Left cardiac atrium (tissue), 4 donors: ENCODE measurements around the gene ZSWIM8. TPM values are rescaled to one million over a fixed set of nuclear protein-coding genes. Genes with fewer than 3 reads are reported as not detected.
"Not testable (repeated sequence)": the region's sequence is repeated elsewhere in the genome, so short reads cannot be mapped to it uniquely, and the experiment has no call there.

Experiments used
- ATAC-seq, 2 donors: fragments of 200-7000 bp; cut with Tn5 transposase; one replicate each; pipeline ENCODE4 v1.9.1; 2020; ENCODE audit warnings: mild to moderate bottlenecking in 2 of 2, moderate library complexity in 2 of 2
- DNase-seq: peaks from one replicate; pipeline ENCODE4 v3.0.0-alpha.2; 2020
- intact Hi-C, 2 donors: fragments of 100-400 bp; cut with DNase I; formaldehyde crosslinking; loops; one replicate each; pipeline versions ENCODE4 v1.14.1 to v1.15.1; 2022 to 2023
- total RNA-seq, 2 donors: library from RNA; stranded (reverse); fragmentation: NEBNext Ultra II Directional; extraction: Animal tissue kit (Norgen Biotek cat#: 25700); gene quantifications; one replicate each; pipeline ENCODE4 v1.2.1, GENCODE V29; 2021
- donor health status: DM: no; HTN: yes; CAD: no.
- donor health status: DM: no; HTN: yes; CAD: no; lungs with severe emphysema.
- donor health status: DM: yes; HTN: yes; CAD: no.
- donor health status: Dilated cardiomyopathy.

The ZSWIM8 gene
- total RNA-seq, 2 donors from 2014 or later, result 50.7 to 61.6 TPM

- intact Hi-C loops, ATAC-seq, DNase-seq: not testable (repeated sequence)
These were observed 43.7 kb downstream of the ZSWIM8 start for GRCh38 chr10:73829090-73829489.

GRCh38 chr10:73836427-73836980 lies 51.1 kb downstream of the ZSWIM8 start:
- DNase-seq (no peak), ATAC-seq (no peak)
- intact Hi-C loops, result no loop called here

GRCh38 chr10:73837072-73837471 lies 51.7 kb downstream of the ZSWIM8 start:
- DNase-seq (no peak), ATAC-seq (peak in 1 of 2 donors; percentile 32)
- intact Hi-C loops, result no loop called here

GRCh38 chr10:73838008-73838567 lies 52.7 kb downstream of the ZSWIM8 start:
- no peak for ATAC-seq
- intact Hi-C loops, result no loop called here
- no peak for DNase-seq

GRCh38 chr10:73838827-73839226 lies 53.4 kb downstream of the ZSWIM8 start:
- no peak for ATAC-seq
- intact Hi-C loops, result no loop called here
- no peak for DNase-seq

GRCh38 chr10:73839276-73839966 lies 54.0 kb downstream of the ZSWIM8 start:
- DNase-seq, result no peak
- no peak for ATAC-seq
- intact Hi-C loops, result no loop called here

GRCh38 chr10:73840056-73840402 lies 54.6 kb downstream of the ZSWIM8 start:
- intact Hi-C loops, result no loop called here
- no peak for DNase-seq
- no peak for ATAC-seq

- intact Hi-C loops, result no loop called here
- DNase-seq, result no peak
- ATAC-seq, result no peak
These were observed 55.1 kb downstream of the ZSWIM8 start for GRCh38 chr10:73840403-73841060.

GRCh38 chr10:73841061-73841421 lies 55.6 kb downstream of the ZSWIM8 start:
- DNase-seq, result no peak
- intact Hi-C loops, result no loop called here
- no peak for ATAC-seq

- intact Hi-C loops, result no loop called here
- DNase-seq, result no peak
- ATAC-seq, result no peak
These were observed 56.3 kb downstream of the ZSWIM8 start for GRCh38 chr10:73841526-73842285.

GRCh38 chr10:73842349-73842748 lies 56.9 kb downstream of the ZSWIM8 start:
- DNase-seq (no peak), ATAC-seq (no peak)
- intact Hi-C loops, result no loop called here

- DNase-seq, result no peak
- ATAC-seq, result no peak
- intact Hi-C loops, result no loop called here
These were observed 57.9 kb downstream of the ZSWIM8 start for GRCh38 chr10:73843261-73843660.

GRCh38 chr10:73847031-73847430 lies 61.6 kb downstream of the ZSWIM8 start:
- intact Hi-C loops, result no loop called here
- no peak for DNase-seq
- no peak for ATAC-seq

- ATAC-seq (peak; percentile 83 to 85), DNase-seq (peak; percentile 86)
- intact Hi-C loops, result loop anchor here (1.0 to 2.0 kb wide), 2 partner anchors 30 kb away; no protein-coding TSS in a partner anchor
These were observed 63.5 kb downstream of the ZSWIM8 start for GRCh38 chr10:73848821-73849489.

- ATAC-seq (no peak), DNase-seq (no peak)
These were observed 64.8 kb downstream of the ZSWIM8 start for GRCh38 chr10:73850211-73850610.

GRCh38 chr10:73850863-73851461 lies 65.6 kb downstream of the ZSWIM8 start:
- intact Hi-C loops, result no loop called here
- DNase-seq (peak; percentile 52), ATAC-seq (peak; percentile 70 to 74)

More at GRCh38 chr10:73850211-73850610, 64.8 kb downstream of the ZSWIM8 start:
- intact Hi-C loops, result no loop called here
